ENCODE data around the gene HMCN2. TPM values are rescaled to one million over a fixed set of nuclear protein-coding genes. Genes with fewer than 3 reads are reported as not detected.
A peak's percentile ranks its signal among the peaks of the same experiment; 100 is the strongest.

The HMCN2 gene
- total RNA-seq = under 0.01 TPM

GRCh38 chr9:130265431-130266235 lies at the start of gene HMCN2:
HMCN2 (plus strand) TSS chr9:130265760; CDS start chr9:130265879, 119 bp downstream.
- FAIRE-seq = no peak
- DNase-seq (ENCODE audit: low spot score in 2 of 2) = peak in 1 of 2 donors; percentile 35

- DNase-seq (ENCODE audit: low spot score in 2 of 2) = no peak
- no peak for FAIRE-seq
Measured at GRCh38 chr9:130217838-130218237, 47.7 kb upstream of the HMCN2 start.

- FAIRE-seq = no peak
- no peak for DNase-seq (ENCODE audit: low spot score in 2 of 2)
Measured at GRCh38 chr9:130219661-130220096, 45.9 kb upstream of the HMCN2 start.

GRCh38 chr9:130220352-130220751 lies 45.2 kb upstream of the HMCN2 start:
- DNase-seq (ENCODE audit: low spot score in 2 of 2) (no peak), FAIRE-seq (no peak)

GRCh38 chr9:130222833-130223232 lies 42.7 kb upstream of the HMCN2 start:
- DNase-seq (ENCODE audit: low spot score in 2 of 2) (no peak), FAIRE-seq (no peak)

- FAIRE-seq = no peak
- DNase-seq (ENCODE audit: low spot score in 2 of 2) = no peak
Measured at GRCh38 chr9:130225071-130225470, 40.5 kb upstream of the HMCN2 start.

GRCh38 chr9:130225586-130225985 lies 40.0 kb upstream of the HMCN2 start:
- DNase-seq (ENCODE audit: low spot score in 2 of 2) (no peak), FAIRE-seq (no peak)

GRCh38 chr9:130226112-130226511 lies 39.4 kb upstream of the HMCN2 start:
- DNase-seq (ENCODE audit: low spot score in 2 of 2) (no peak), FAIRE-seq (no peak)

GRCh38 chr9:130227833-130228232 lies 37.7 kb upstream of the HMCN2 start:
- DNase-seq (ENCODE audit: low spot score in 2 of 2) (no peak), FAIRE-seq (no peak)

- DNase-seq (ENCODE audit: low spot score in 2 of 2) = no peak
- no peak for FAIRE-seq
Measured at GRCh38 chr9:130229759-130230158, 35.8 kb upstream of the HMCN2 start.

- no peak for DNase-seq (ENCODE audit: low spot score in 2 of 2)
- FAIRE-seq = no peak
Measured at GRCh38 chr9:130230631-130231030, 34.9 kb upstream of the HMCN2 start.

GRCh38 chr9:130232899-130233586 lies 32.5 kb upstream of the HMCN2 start:
- DNase-seq (ENCODE audit: low spot score in 2 of 2) (no peak), FAIRE-seq (no peak)

- no peak for DNase-seq (ENCODE audit: low spot score in 2 of 2)
- no peak for FAIRE-seq
Measured at GRCh38 chr9:130233587-130233945, 32.0 kb upstream of the HMCN2 start.

GRCh38 chr9:130234340-130235260 lies 31.0 kb upstream of the HMCN2 start:
- FAIRE-seq = no peak
- no peak for DNase-seq (ENCODE audit: low spot score in 2 of 2)

GRCh38 chr9:130235558-130236435 lies 29.8 kb upstream of the HMCN2 start:
- DNase-seq (ENCODE audit: low spot score in 2 of 2) = peak; percentile 64 to 65
- FAIRE-seq = no peak

GRCh38 chr9:130236436-130236985 lies 29.0 kb upstream of the HMCN2 start:
- DNase-seq (ENCODE audit: low spot score in 2 of 2) (no peak), FAIRE-seq (no peak)

GRCh38 chr9:130237076-130237475 lies 28.5 kb upstream of the HMCN2 start:
- FAIRE-seq = no peak
- no peak for DNase-seq (ENCODE audit: low spot score in 2 of 2)

- FAIRE-seq = no peak
Measured at GRCh38 chr9:130237763-130238524, 27.6 kb upstream of the HMCN2 start.

GRCh38 chr9:130239363-130239695 lies 26.2 kb upstream of the HMCN2 start:
- FAIRE-seq (no peak), DNase-seq (ENCODE audit: low spot score in 2 of 2) (no peak)

More at GRCh38 chr9:130237763-130238524, 27.6 kb upstream of the HMCN2 start:
- no peak for DNase-seq (ENCODE audit: low spot score in 2 of 2)

Data from frontal cortex (tissue), 4 donors.